Activated gamma-delta T cell (primary cell): ENCODE data around the gene BRAT1.

ENCODE experiments used
- DNase-seq: peaks from one replicate; lab custom pipeline; 2025; lab: John Stamatoyannopoulos, UW

The BRAT1 gene

GRCh38 chr7:2559283-2559950 lies 4.1 kb upstream of the BRAT1 start:
- no peak for DNase-seq

- peak; percentile 88 for DNase-seq
Measured at GRCh38 chr7:2558629-2559282, 3.4 kb upstream of the BRAT1 start, which contains the start of gene IQCE. Gene IQCE, plus strand, starts transcription at chr7:2558979. Its CDS starts 203 bp downstream, at chr7:2559182.

- no peak for DNase-seq
Measured at GRCh38 chr7:2554661-2555111, 638 bp downstream of the BRAT1 start.

GRCh38 chr7:2553831-2554581 lies 1.3 kb downstream of the BRAT1 start:
- no peak for DNase-seq

GRCh38 chr7:2553108-2553507 lies 2.2 kb downstream of the BRAT1 start:
- DNase-seq = no peak

GRCh38 chr7:2551418-2551817 lies 3.9 kb downstream of the BRAT1 start:
- DNase-seq = no peak

GRCh38 chr7:2546776-2547586 lies 8.3 kb downstream of the BRAT1 start:
- DNase-seq = no peak

GRCh38 chr7:2545746-2546425 lies 9.4 kb downstream of the BRAT1 start:
- no peak for DNase-seq

GRCh38 chr7:2544541-2545188 lies 10.7 kb downstream of the BRAT1 start:
- DNase-seq = no peak

GRCh38 chr7:2542916-2543871 lies 12.1 kb downstream of the BRAT1 start:
- DNase-seq = no peak

- no peak for DNase-seq
Measured at GRCh38 chr7:2542011-2542915, 13.1 kb downstream of the BRAT1 start.

GRCh38 chr7:2541291-2542010 lies 13.9 kb downstream of the BRAT1 start:
- no peak for DNase-seq

GRCh38 chr7:2540641-2541051 lies 14.7 kb downstream of the BRAT1 start:
- no peak for DNase-seq

GRCh38 chr7:2540133-2540532 lies 15.2 kb downstream of the BRAT1 start:
- DNase-seq = no peak

GRCh38 chr7:2539031-2539911 lies 16.1 kb downstream of the BRAT1 start:
- no peak for DNase-seq

- DNase-seq = no peak
Measured at GRCh38 chr7:2537981-2538851, 17.1 kb downstream of the BRAT1 start.
